Measurements from ENCODE around the gene UBE2M. TPM values are rescaled to one million over a fixed set of nuclear protein-coding genes. Genes with fewer than 3 reads are reported as not detected.

UBE2M gene
- total and polyA plus RNA-seq, 2 experiments from 2014 or later = 27.6 to 64.5 TPM

- TF ChIP-seq EZH2phosphoT487 (IDR thresholded peaks at IDR 0.05; ENCODE audit: unreplicated experiment) (no peak), ZNF114 (CRISPR knock-in tag; IDR thresholded peaks at IDR 0.05) (no peak), EZH2 (IDR thresholded peaks at IDR 0.05; ENCODE audit: low read depth, unreplicated experiment) (no peak), REST (IDR thresholded peaks at IDR 0.05; ENCODE audit: unreplicated experiment) (no peak), ZNF331 (CRISPR knock-in tag; IDR thresholded peaks at IDR 0.05; ENCODE audit: low read depth) (no peak), STAT1 (IDR thresholded peaks at IDR 0.05; ENCODE audit: unreplicated experiment) (no peak), CREB1 (CRISPR knock-in tag; IDR thresholded peaks at IDR 0.05; ENCODE audit: low read depth) (no peak), CTCF (conservative IDR thresholded peaks at IDR 0.05; ENCODE audit: low read depth in 2 of 2) (no peak), ETS1 (IDR thresholded peaks at IDR 0.05) (no peak)
These were observed 27.8 kb upstream of the UBE2M start (continued) for GRCh38 chr19:58586133-58586765.

GRCh38 chr19:58585442-58586132, 27.2 kb upstream of the UBE2M start:
- H3K4me2 ChIP-seq = no peak overlapping the region
- Mint-ChIP-seq H3K4me1 (peaks cover 12% of the 10 kb centered on the region), H3K27ac (no peak overlapping the region), H3K36me3 (ENCODE audit: low read depth) (peaks cover 19% of the 10 kb centered on the region), H3K27me3 (ENCODE audit: insufficient read depth, low read depth, poor library complexity) (peaks cover 10% of the 10 kb centered on the region), H3K9me3 (peaks cover 3% of the 10 kb centered on the region; the same call in 1 of the 3 replicates), H3K4me3 (no peak overlapping the region)
- H3F3A ChIP-seq (replicated peaks; ENCODE audit: low read depth) = peaks cover 6% of the 10 kb centered on the region; the same call in 1 of the 2 replicates
- H3K27me3 ChIP-seq (ENCODE audit: insufficient read depth) = no peaks in the 10 kb centered on the region
- no peaks in the 10 kb centered on the region for H3K9me2 ChIP-seq (ENCODE audit: insufficient read depth)
- H3K27ac ChIP-seq (ENCODE audit: low read depth) = no peak overlapping the region
- H3K79me2 ChIP-seq (replicated peaks; ENCODE audit: insufficient read depth) = no peaks in the 10 kb centered on the region
- H2AFZ ChIP-seq = no peak overlapping the region
- DNase-seq (ENCODE audit: low spot score) = no peak
- no peaks in the 10 kb centered on the region for H3K4me1 ChIP-seq (ENCODE audit: insufficient read depth)
- H3K4me3 ChIP-seq = no peak overlapping the region
- no peaks in the 10 kb centered on the region; the same call in 1 of the 2 replicates for H3K36me3 ChIP-seq (ENCODE audit: insufficient read depth)
- H4K20me1 ChIP-seq (replicated peaks; ENCODE audit: insufficient read depth) = 0 out of 2 replicates have a peak, but pooled peaks cover 11% of the 10 kb centered on the region
- ATAC-seq = no peak
- TF ChIP-seq POLR2AphosphoS5 (IDR thresholded peaks at IDR 0.05; ENCODE audit: low read depth) (no peak), ZNF331 (CRISPR knock-in tag; IDR thresholded peaks at IDR 0.05; ENCODE audit: low read depth) (no peak), EZH2 (IDR thresholded peaks at IDR 0.05; ENCODE audit: low read depth, unreplicated experiment) (no peak), EZH2phosphoT487 (IDR thresholded peaks at IDR 0.05; ENCODE audit: unreplicated experiment) (no peak)

Measured in GM23338 (cell line).